Aorta (tissue), 5 donors: Measurements from ENCODE around the gene NT5C1A. TPM values are rescaled to one million over a fixed set of nuclear protein-coding genes. Genes with fewer than 3 reads are reported as not detected.

Experiments
- ATAC-seq: fragments of 200-7000 bp; cut with Tn5 transposase; one replicate; pipeline ENCODE4 v1.9.1; 2022; ENCODE audit warnings: moderate library complexity; ENCODE audit not compliant: low FRiP score
- DNase-seq, 2 donors: peaks; one replicate each; pipeline ENCODE4 v3.0.0-alpha.2; 2020
- H3K27ac ChIP-seq, 2 donors: one replicate each; pipeline ENCODE4 v1.5.1; 2013; ENCODE audit warnings: low read length in 2 of 2, mild to moderate bottlenecking in 2 of 2, moderate library complexity in 2 of 2, control low read depth in 1 of 2, inconsistent platforms in 1 of 2, low read depth in 1 of 2
- H3K27me3 ChIP-seq, 2 donors: one replicate each; pipeline ENCODE4 v1.6.1; 2013; ENCODE audit warnings: control low read depth in 1 of 2, low read length in 1 of 2, mild to moderate bottlenecking in 1 of 2, moderate library complexity in 1 of 2; ENCODE audit not compliant: insufficient read depth in 2 of 2, control insufficient read depth in 1 of 2
- H3K36me3 ChIP-seq, 2 donors: one replicate each; pipeline ENCODE4 v1.6.1; 2013; ENCODE audit warnings: control low read depth in 1 of 2, low read length in 1 of 2, mild to moderate bottlenecking in 1 of 2; ENCODE audit not compliant: insufficient read depth in 2 of 2, control insufficient read depth in 1 of 2
- H3K4me1 ChIP-seq, 2 donors: one replicate each; pipeline ENCODE4 v1.6.1; 2013; ENCODE audit warnings: low read length in 2 of 2, control low read depth in 1 of 2, mild to moderate bottlenecking in 1 of 2, moderate library complexity in 1 of 2; ENCODE audit not compliant: insufficient read depth in 2 of 2, control insufficient read depth in 1 of 2
- H3K4me3 ChIP-seq, 2 donors: one replicate each; pipeline ENCODE4 v1.5.1; 2013; ENCODE audit warnings: low read length in 2 of 2, control low read depth in 1 of 2, mild to moderate bottlenecking in 1 of 2
- H3K9me3 ChIP-seq: one replicate; pipeline ENCODE4 v1.6.1; 2013; ENCODE audit warnings: mild to moderate bottlenecking, low read length; ENCODE audit not compliant: control insufficient read depth
- WGBS, 2 donors: extraction: QIAGEN DNeasy Blood & Tissue Kit; methylation state at CpG; one replicate each; pipeline ENCODE4 v1.1.7; 2013; 5-methylcytosine and 5-hydroxymethylcytosine counted together
- intact Hi-C, 2 donors: fragments of 100-400 bp; cut with DNase I; formaldehyde crosslinking; loops; one replicate each; pipeline versions ENCODE4 v1.14.2 to v1.15.0; 2022
- polyA plus RNA-seq, 2 donors: library from polyadenylated mRNA; stranded (reverse); fragments of 200-250 nt; gene quantifications; one replicate each; pipeline ENCODE4 v1.2.3, GENCODE V29; 2013
- total RNA-seq, 2 donors: library from RNA; stranded (reverse); fragmentation: NEBNext Ultra II Directional; extraction: Animal tissue kit (Norgen Biotek cat#: 25700); gene quantifications; one replicate each; pipeline ENCODE4 v1.2.1, GENCODE V29; 2021
- donor health status: healthy with polysubstance abuse.
- donor health status: Bipolar disorder and iron deficiency.
- donor health status: DM: no; HTN: no; CAD: no.
- donor health status: DM: no; HTN: no; CAD: no.
- donor health status: DM: yes; HTN: yes; CAD: no.

The NT5C1A gene
- total and polyA plus RNA-seq, 4 donors = 0.46 to 0.57 TPM; not detected in 2

GRCh38 chr1:39659538-39659937 is 12.4 kb downstream of the NT5C1A start:
- Histone ChIP-seq H3K27ac (no peak overlapping the region), H3K36me3 (no peaks in the 10 kb centered on the region), H3K4me1 (peaks cover 0 to 2% of the 10 kb centered on the region in 2 donors), H3K4me3 (no peak overlapping the region), H3K9me3 (no peaks in the 10 kb centered on the region), H3K27me3 (no peaks in the 10 kb centered on the region)
- ATAC-seq (no peak), DNase-seq (peak in 1 of 2 donors; percentile 15)
- WGBS, 2 donors = 89 to 90% methylated on average over 5 of the region's 5 CpGs
- intact Hi-C loops = loop anchor here in 1 of 2 donors (5.0 kb wide), 1 partner anchor 58 kb away; no protein-coding TSS in a partner anchor

- Histone ChIP-seq H3K27me3 (no peaks in the 10 kb centered on the region), H3K9me3 (no peaks in the 10 kb centered on the region), H3K36me3 (no peaks in the 10 kb centered on the region), H3K4me1 (peaks cover 0 to 2% of the 10 kb centered on the region in 2 donors), H3K4me3 (no peak overlapping the region), H3K27ac (no peak overlapping the region)
- 91 to 93% methylated on average over 12 of the region's 12 CpGs for WGBS, 2 donors
- ATAC-seq (no peak), DNase-seq (no peak)
- intact Hi-C loops = loop anchor here in 1 of 2 donors (5.0 kb wide), 1 partner anchor 58 kb away; no protein-coding TSS in a partner anchor
Measured at GRCh38 chr1:39659110-39659509, 12.8 kb downstream of the NT5C1A start.

GRCh38 chr1:39657923-39658485 is 13.9 kb downstream of the NT5C1A start:
- Histone ChIP-seq H3K36me3 (no peaks in the 10 kb centered on the region), H3K27me3 (no peaks in the 10 kb centered on the region), H3K9me3 (no peaks in the 10 kb centered on the region), H3K4me1 (peaks cover 0 to 2% of the 10 kb centered on the region in 2 donors), H3K4me3 (no peak overlapping the region), H3K27ac (no peak overlapping the region)
- 21 to 25% methylated on average over 6 of the region's 6 CpGs for WGBS, 2 donors
- ATAC-seq (no peak), DNase-seq (peak; percentile 79 to 90)
- intact Hi-C loops = loop anchor here in 1 of 2 donors (5.0 kb wide), 1 partner anchor 59 kb away; no protein-coding TSS in a partner anchor

- Histone ChIP-seq H3K4me1 (peaks cover 0 to 2% of the 10 kb centered on the region in 2 donors), H3K27me3 (no peaks in the 10 kb centered on the region), H3K4me3 (no peak overlapping the region), H3K36me3 (no peaks in the 10 kb centered on the region), H3K9me3 (no peaks in the 10 kb centered on the region), H3K27ac (no peak overlapping the region)
- DNase-seq (no peak), ATAC-seq (no peak)
- WGBS, 2 donors = 92 to 95% methylated on average over 3 of the region's 3 CpGs
- intact Hi-C loops = loop anchor here in 1 of 2 donors (5.0 kb wide), 1 partner anchor 60 kb away; no protein-coding TSS in a partner anchor
Measured at GRCh38 chr1:39657402-39657801, 14.5 kb downstream of the NT5C1A start.

- ATAC-seq (no peak), DNase-seq (no peak)
- intact Hi-C loops = loop anchor here in 1 of 2 donors (5.0 kb wide), 1 partner anchor 61 kb away; no protein-coding TSS in a partner anchor
- Histone ChIP-seq H3K4me3 (no peak overlapping the region), H3K36me3 (no peaks in the 10 kb centered on the region), H3K27ac (no peak overlapping the region), H3K27me3 (no peaks in the 10 kb centered on the region), H3K4me1 (peaks cover 0 to 2% of the 10 kb centered on the region in 2 donors), H3K9me3 (no peaks in the 10 kb centered on the region)
- 58 to 70% methylated on average over 2 of the region's 2 CpGs for WGBS, 2 donors
Measured at GRCh38 chr1:39656391-39656790, 15.5 kb downstream of the NT5C1A start.

GRCh38 chr1:39655578-39656268 is 16.2 kb downstream of the NT5C1A start:
- Histone ChIP-seq H3K36me3 (no peaks in the 10 kb centered on the region), H3K27ac (no peak overlapping the region), H3K4me1 (peaks cover 0 to 2% of the 10 kb centered on the region in 2 donors), H3K27me3 (no peaks in the 10 kb centered on the region), H3K9me3 (no peaks in the 10 kb centered on the region), H3K4me3 (no peak overlapping the region)
- intact Hi-C loops = loop anchor here in 1 of 2 donors (5.0 kb wide), 1 partner anchor 62 kb away; no protein-coding TSS in a partner anchor
- DNase-seq (no peak), ATAC-seq (no peak)
- 51 to 56% methylated on average over 5 of the region's 5 CpGs for WGBS, 2 donors

GRCh38 chr1:39654291-39654690 is 17.6 kb downstream of the NT5C1A start:
- Histone ChIP-seq H3K27me3 (no peaks in the 10 kb centered on the region), H3K27ac (no peak overlapping the region), H3K4me3 (no peak overlapping the region), H3K36me3 (no peaks in the 10 kb centered on the region), H3K4me1 (peaks cover 0 to 2% of the 10 kb centered on the region in 2 donors), H3K9me3 (no peaks in the 10 kb centered on the region)
- WGBS, 2 donors = 76 to 80% methylated on average over 7 of the region's 7 CpGs
- ATAC-seq (peak; percentile 30), DNase-seq (no peak)
- intact Hi-C loops = no loop called here

- DNase-seq (peak; percentile 85 to 90), ATAC-seq (peak; percentile 84)
- Histone ChIP-seq H3K9me3 (no peaks in the 10 kb centered on the region), H3K36me3 (no peaks in the 10 kb centered on the region), H3K27ac (no peak overlapping the region), H3K27me3 (no peaks in the 10 kb centered on the region), H3K4me3 (no peak overlapping the region), H3K4me1 (peaks cover 0 to 2% of the 10 kb centered on the region in 2 donors)
- intact Hi-C loops = loop anchor here (1.0 kb wide), 1 partner anchor 47 kb away; no protein-coding TSS in a partner anchor
- WGBS, 2 donors = 0 to 1% methylated on average over 8 of the region's 8 CpGs
Measured at GRCh38 chr1:39653546-39654031, 18.3 kb downstream of the NT5C1A start.
